ENCODE data around the gene DEXI. TPM values are rescaled to one million over a fixed set of nuclear protein-coding genes. Genes with fewer than 3 reads are reported as not detected.
A peak's percentile ranks its signal among the peaks of the same experiment; 100 is the strongest.

The DEXI gene
- total RNA-seq, 1 experiment from 2014 or later, result 43.2 TPM

DNA sequence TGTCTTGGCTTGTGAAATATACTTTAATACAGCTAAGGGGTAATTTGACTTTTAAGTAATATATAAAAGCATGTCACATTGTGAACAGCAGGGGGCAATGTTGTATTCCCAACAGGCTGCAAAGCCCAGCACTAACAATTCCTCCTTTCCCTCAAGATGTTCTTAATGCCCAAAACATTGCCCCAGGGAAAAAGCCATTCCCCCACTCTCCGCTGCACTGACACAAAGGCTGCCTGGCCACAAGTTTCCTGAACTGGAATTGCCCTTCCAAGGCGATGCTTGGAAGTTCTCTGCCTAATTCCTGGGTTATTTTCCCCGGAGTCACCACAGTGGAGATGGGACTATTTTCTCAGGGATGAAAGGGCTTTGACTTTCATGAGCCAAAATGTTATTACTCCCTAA lies 29.3 kb upstream of the DEXI start:
- Histone ChIP-seq H3K79me2 (ENCODE audit: low read length) (no peaks in the 10 kb centered on the region), H3K27me3 (ENCODE audit: low read length) (no peaks in the 10 kb centered on the region), H3K9ac (ENCODE audit: low read length) (no peak overlapping the region), H3K36me3 (ENCODE audit: low read depth, low read length) (peaks cover 7% of the 10 kb centered on the region; the same call in 1 of the 2 replicates), H3K4me1 (ENCODE audit: insufficient read depth, low read length) (peaks cover 7% of the 10 kb centered on the region), H3K27ac (ENCODE audit: low read length) (peak overlapping the region; percentile 23; the same call in 1 of the 2 replicates), H3K4me3 (ENCODE audit: low read length) (no peak overlapping the region), H3K9me3 (ENCODE audit: low read length) (no peaks in the 10 kb centered on the region), H3K9me2 (replicated peaks; ENCODE audit: low read length) (no peaks in the 10 kb centered on the region), H3F3A (ENCODE audit: low read length, unreplicated experiment) (no peaks in the 10 kb centered on the region), H4K20me1 (ENCODE audit: low read length) (no peaks in the 10 kb centered on the region), H3K4me2 (ENCODE audit: low read length) (peak overlapping the region; percentile 34; the same call in 1 of the 2 replicates), H2AFZ (ENCODE audit: low read length) (no peak overlapping the region)
- TF ChIP-seq EZH2 (IDR thresholded peaks at IDR 0.05; ENCODE audit: low read length, unreplicated experiment), result no peak
- TF ChIP-seq, protein P1, sequence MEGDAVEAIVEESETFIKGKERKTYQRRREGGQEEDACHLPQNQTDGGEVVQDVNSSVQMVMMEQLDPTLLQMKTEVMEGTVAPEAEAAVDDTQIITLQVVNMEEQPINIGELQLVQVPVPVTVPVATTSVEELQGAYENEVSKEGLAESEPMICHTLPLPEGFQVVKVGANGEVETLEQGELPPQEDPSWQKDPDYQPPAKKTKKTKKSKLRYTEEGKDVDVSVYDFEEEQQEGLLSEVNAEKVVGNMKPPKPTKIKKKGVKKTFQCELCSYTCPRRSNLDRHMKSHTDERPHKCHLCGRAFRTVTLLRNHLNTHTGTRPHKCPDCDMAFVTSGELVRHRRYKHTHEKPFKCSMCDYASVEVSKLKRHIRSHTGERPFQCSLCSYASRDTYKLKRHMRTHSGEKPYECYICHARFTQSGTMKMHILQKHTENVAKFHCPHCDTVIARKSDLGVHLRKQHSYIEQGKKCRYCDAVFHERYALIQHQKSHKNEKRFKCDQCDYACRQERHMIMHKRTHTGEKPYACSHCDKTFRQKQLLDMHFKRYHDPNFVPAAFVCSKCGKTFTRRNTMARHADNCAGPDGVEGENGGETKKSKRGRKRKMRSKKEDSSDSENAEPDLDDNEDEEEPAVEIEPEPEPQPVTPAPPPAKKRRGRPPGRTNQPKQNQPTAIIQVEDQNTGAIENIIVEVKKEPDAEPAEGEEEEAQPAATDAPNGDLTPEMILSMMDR (conservative IDR thresholded peaks at IDR 0.05; ENCODE audit: low read depth, low read length), result peak; percentile 73
- DNase-seq (peak; percentile 80), ATAC-seq (peak; percentile 53)
- CTCF ChIA-PET, result interaction anchor here (0.7 to 1.0 kb wide), 3 partner anchors 284 to 377 kb away, joined by 3 to 25 read pairs (median 7); partner anchors contain the start of gene SOCS1
- no TSS peak for BruUV-seq (replicated peaks)
- intact Hi-C loops (cut with micrococcal nuclease), result loop anchor here (1.0 kb wide), 1 partner anchor 286 kb away; no protein-coding TSS in a partner anchor
- POLR2A ChIA-PET (ENCODE audit: unreplicated experiment), result interaction anchor here (0.6 to 1.0 kb wide), 2 partner anchors 8 to 285 kb away, joined by 3 to 4 read pairs; partner anchors contain the start of gene SOCS1

DNA sequence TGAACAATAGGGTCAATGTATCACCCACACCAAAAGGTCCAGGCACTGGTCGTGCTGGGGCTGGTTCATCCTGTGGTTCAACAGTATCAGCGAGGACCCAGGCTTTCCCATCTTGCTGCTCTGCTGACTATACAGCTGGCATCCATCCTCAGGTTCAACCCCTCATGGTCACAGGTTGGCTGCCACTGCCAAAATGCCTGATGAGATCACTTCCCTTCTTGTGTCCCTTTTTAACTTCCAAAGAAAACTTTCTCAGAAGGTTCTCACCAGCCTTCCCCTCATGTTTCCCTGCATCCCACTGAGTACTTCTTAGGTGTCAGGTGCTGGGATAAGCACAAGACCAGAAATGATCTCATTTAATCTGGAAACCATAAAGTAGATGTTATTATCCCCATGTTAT lies 27.8 kb upstream of the DEXI start:
- TF ChIP-seq, protein P1 (conservative IDR thresholded peaks at IDR 0.05; ENCODE audit: low read depth, low read length), result no peak
- TF ChIP-seq EZH2phosphoT487 (IDR thresholded peaks at IDR 0.05; ENCODE audit: borderline replicate concordance, low read length) (no peak), EZH2 (IDR thresholded peaks at IDR 0.05; ENCODE audit: low read length, unreplicated experiment) (no peak)

DNA sequence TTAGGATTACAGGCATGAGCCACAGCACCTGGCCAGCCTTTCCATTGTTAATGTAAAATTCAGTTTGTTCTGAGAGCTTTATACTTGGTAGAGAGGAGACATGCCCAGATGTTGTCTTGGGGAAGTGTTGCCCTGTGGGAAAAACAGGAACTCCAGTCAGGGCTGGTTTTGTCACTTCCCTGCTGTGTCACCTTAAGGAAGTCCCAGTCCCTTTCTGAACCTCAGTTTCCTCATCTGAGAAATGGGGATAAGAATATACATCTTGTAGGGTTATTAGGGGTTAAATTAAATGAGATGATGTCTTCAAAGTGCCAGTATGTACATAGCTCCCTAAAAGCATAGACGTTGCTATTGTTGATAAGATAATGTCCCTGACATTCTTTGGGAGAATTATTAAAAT lies 27.3 kb upstream of the DEXI start:
- Histone ChIP-seq H3K9me3 (ENCODE audit: low read length) (no peaks in the 10 kb centered on the region), H3K27ac (ENCODE audit: low read length) (no peak overlapping the region), H3K79me2 (ENCODE audit: low read length) (no peaks in the 10 kb centered on the region), H3F3A (ENCODE audit: low read length, unreplicated experiment) (no peaks in the 10 kb centered on the region), H3K4me1 (ENCODE audit: insufficient read depth, low read length) (peaks cover 7% of the 10 kb centered on the region), H3K9me2 (replicated peaks; ENCODE audit: low read length) (no peaks in the 10 kb centered on the region), H3K36me3 (ENCODE audit: low read depth, low read length) (peaks cover 7% of the 10 kb centered on the region; the same call in 1 of the 2 replicates), H3K9ac (ENCODE audit: low read length) (no peak overlapping the region), H3K4me3 (ENCODE audit: low read length) (no peak overlapping the region), H3K27me3 (ENCODE audit: low read length) (no peaks in the 10 kb centered on the region), H2AFZ (ENCODE audit: low read length) (no peak overlapping the region), H4K20me1 (ENCODE audit: low read length) (no peaks in the 10 kb centered on the region), H3K4me2 (ENCODE audit: low read length) (no peak overlapping the region)
- no peak for TF ChIP-seq EZH2phosphoT487 (IDR thresholded peaks at IDR 0.05; ENCODE audit: borderline replicate concordance, low read length)
- TF ChIP-seq, protein P1 (conservative IDR thresholded peaks at IDR 0.05; ENCODE audit: low read depth, low read length), result no peak
- no peak for TF ChIP-seq EZH2 (IDR thresholded peaks at IDR 0.05; ENCODE audit: low read length, unreplicated experiment)
- BruUV-seq (replicated peaks), result no TSS peak
- CTCF ChIA-PET, result no interaction called here
- ATAC-seq (no peak), DNase-seq (no peak)
- POLR2A ChIA-PET (ENCODE audit: unreplicated experiment), result interaction anchor here (0.6 kb wide), 1 partner anchor 277 kb away, joined by 6 read pairs; no protein-coding TSS in a partner anchor
- intact Hi-C loops (cut with micrococcal nuclease), result no loop called here

More for the DNA sequence above, 27.8 kb upstream of the DEXI start:
- Histone ChIP-seq H3K4me1 (ENCODE audit: insufficient read depth, low read length) (peaks cover 7% of the 10 kb centered on the region), H3K4me2 (ENCODE audit: low read length) (no peak overlapping the region), H3K36me3 (ENCODE audit: low read depth, low read length) (peaks cover 7% of the 10 kb centered on the region; the same call in 1 of the 2 replicates), H2AFZ (ENCODE audit: low read length) (no peak overlapping the region), H3K9me2 (replicated peaks; ENCODE audit: low read length) (no peaks in the 10 kb centered on the region), H4K20me1 (ENCODE audit: low read length) (no peaks in the 10 kb centered on the region), H3F3A (ENCODE audit: low read length, unreplicated experiment) (no peaks in the 10 kb centered on the region), H3K9me3 (ENCODE audit: low read length) (no peaks in the 10 kb centered on the region), H3K27me3 (ENCODE audit: low read length) (no peaks in the 10 kb centered on the region), H3K79me2 (ENCODE audit: low read length) (no peaks in the 10 kb centered on the region), H3K9ac (ENCODE audit: low read length) (no peak overlapping the region), H3K4me3 (ENCODE audit: low read length) (no peak overlapping the region), H3K27ac (ENCODE audit: low read length) (no peak overlapping the region)
- ATAC-seq (no peak), DNase-seq (no peak)
- CTCF ChIA-PET, result no interaction called here
- no TSS peak for BruUV-seq (replicated peaks)
- POLR2A ChIA-PET (ENCODE audit: unreplicated experiment), result interaction anchor here (0.6 kb wide), 1 partner anchor 276 kb away, joined by 6 read pairs; no protein-coding TSS in a partner anchor
- intact Hi-C loops (cut with micrococcal nuclease), result no loop called here

Measured in PC-3 (cell line).